NCI-H1694 treated with DMSO at 0.1 percent for 48 hours (cell line): ENCODE results near the gene FAHD1.
"Not testable (repeated sequence)": the region's sequence is repeated elsewhere in the genome, so short reads cannot be mapped to it uniquely, and the experiment has no call there.

ENCODE experiments used
- DNase-seq: peaks from one replicate; lab custom pipeline; 2025; lab: John Stamatoyannopoulos, UW

FAHD1 gene

DNA sequence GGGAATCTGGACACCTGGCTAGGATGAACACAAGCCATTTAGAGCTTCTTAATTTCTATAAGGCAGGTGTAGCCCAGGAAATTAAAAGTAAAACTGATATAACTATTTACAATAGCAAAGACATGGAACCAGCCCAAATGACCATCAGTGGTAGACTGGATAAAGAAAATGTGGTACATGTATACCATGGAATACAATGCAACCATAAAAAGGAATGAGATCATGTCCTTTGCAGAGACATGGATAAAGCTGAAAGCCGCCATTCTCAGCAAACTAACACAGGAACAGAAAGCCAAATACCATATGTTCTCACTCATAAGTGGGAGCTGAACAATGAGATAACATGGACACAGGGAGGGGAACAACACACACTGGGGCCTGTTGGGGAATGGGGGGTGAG lies 19.4 kb downstream of the FAHD1 start:
- no peak for DNase-seq

GRCh38 chr16:1850981-1851380 lies 24.0 kb downstream of the FAHD1 start:
- no peak for DNase-seq

DNA sequence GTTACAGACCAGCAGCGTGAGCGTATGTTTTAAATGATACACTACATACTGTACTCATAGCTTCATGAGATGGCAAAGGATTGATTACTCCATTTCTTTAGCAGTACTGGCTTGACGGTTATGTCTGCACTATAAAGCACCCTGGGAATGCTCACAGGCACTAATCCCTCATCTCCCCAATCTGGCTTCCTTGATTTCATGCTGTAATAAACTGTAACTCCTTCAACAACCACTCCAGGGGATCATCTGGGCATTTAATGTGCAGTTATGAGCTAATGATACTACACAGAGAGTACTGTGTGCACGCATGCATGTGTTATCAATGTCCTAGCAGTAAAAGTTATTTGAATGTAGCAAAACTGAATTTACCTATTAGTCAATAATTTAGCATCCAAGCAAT lies 24.8 kb downstream of the FAHD1 start:
- no peak for DNase-seq

DNA sequence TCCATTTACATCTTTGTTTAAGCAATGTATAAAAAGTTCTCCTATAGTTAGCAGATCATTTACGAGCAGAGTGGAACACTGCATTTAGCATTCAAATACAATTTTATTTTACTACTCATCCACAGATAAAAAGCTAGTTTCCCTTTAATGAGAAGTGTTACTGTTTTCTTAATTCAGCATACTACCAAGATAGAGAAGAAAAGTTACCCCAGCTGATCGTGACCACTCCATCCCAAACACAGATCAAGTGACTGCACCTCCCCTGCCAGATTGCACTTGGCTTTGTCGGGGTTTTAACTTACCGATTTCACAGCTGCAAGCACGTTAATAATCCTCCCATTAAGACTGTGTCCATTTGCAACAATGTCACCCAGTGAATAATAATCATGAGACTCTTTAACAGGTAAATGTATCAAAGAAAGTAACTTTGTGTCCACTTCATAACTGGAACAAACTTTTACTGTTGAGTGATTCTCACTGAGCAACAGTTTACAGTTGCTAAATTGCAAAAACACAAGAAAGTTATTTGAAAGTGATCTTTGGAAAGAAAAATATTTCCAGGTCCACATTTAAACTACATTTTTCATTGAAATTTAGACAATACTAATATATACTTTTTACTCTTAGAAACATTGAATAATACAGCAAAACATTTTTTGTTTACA lies 30.6 kb downstream of the FAHD1 start:
- no peak for DNase-seq

- no peak for DNase-seq
Measured at GRCh38 chr16:1858189-1858865, 31.3 kb downstream of the FAHD1 start.

- no peak for DNase-seq
Measured at GRCh38 chr16:1859650-1860049, 32.6 kb downstream of the FAHD1 start.

GRCh38 chr16:1861730-1862129 lies 34.7 kb downstream of the FAHD1 start:
- DNase-seq, result no peak

- no peak for DNase-seq
Measured at GRCh38 chr16:1862394-1862793, 35.4 kb downstream of the FAHD1 start.

- peak; percentile 43 for DNase-seq
Measured at GRCh38 chr16:1863681-1864460, 36.9 kb downstream of the FAHD1 start.

DNA sequence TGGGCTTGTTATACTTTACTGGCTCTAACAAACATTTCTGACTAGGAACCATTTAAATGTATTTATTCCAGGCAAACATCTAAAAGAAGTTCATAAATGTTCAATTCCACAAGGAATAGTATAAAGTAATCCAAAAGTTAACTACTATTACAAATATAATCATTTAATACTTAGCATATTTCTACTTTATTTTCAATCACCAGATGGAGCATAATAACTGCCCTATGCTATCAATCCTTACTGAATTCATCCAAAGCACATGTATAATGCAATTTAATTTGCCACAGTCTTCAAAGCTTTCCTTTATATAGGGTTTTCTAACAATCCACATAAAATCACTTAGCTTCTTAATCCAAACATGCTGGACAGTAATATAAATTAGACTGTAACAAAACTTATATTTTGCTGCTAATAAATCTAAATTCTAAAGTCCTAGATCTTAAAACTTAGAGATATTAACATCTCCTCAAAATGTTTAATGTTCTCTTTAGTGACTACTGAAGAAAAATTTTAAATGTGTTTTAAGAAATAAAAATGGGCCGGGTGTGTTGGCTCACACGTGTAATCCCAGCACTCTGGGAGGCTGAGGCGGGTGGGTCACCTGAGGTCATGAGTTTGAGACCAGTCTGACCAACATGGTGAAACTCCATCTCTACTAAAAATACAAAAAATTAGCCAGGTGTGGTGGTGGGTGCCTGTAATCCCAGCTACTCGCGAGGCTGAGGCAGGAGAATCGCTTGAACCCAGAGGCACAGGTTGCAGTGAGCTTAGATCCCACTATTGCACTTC lies 39.1 kb downstream of the FAHD1 start:
- no peak for DNase-seq

- DNase-seq, result no peak
Measured at GRCh38 chr16:1870365-1871082, 43.5 kb downstream of the FAHD1 start.

GRCh38 chr16:1871974-1872635 lies 45.1 kb downstream of the FAHD1 start, which contains the start of gene MEIOB:
Gene MEIOB, minus strand, starts transcription at chr16:1872164. Its CDS starts 3,989 bp downstream, at chr16:1868175.
- DNase-seq, result no peak

DNA sequence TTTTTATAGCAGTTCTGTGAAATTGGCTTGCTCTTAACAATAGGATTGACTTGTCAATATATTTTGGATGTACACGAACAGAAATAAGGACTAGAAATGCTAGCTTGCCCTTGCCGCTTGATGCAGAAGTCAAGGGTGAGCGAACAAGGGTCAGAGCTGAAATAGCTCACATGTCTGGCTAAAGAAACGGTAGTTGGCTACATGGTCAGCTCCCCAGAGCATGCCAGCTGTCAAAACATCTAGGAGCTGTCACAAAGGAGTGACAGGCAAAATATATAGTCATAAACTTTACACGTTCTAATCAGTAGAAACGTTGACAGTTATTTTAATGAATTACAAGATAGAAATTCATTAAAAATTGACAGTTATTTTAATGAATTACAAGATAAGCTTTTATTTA lies 47.8 kb downstream of the FAHD1 start:
- DNase-seq, result no peak

GRCh38 chr16:1876066-1876465 lies 49.1 kb downstream of the FAHD1 start:
- not testable (repeated sequence) for DNase-seq

DNA sequence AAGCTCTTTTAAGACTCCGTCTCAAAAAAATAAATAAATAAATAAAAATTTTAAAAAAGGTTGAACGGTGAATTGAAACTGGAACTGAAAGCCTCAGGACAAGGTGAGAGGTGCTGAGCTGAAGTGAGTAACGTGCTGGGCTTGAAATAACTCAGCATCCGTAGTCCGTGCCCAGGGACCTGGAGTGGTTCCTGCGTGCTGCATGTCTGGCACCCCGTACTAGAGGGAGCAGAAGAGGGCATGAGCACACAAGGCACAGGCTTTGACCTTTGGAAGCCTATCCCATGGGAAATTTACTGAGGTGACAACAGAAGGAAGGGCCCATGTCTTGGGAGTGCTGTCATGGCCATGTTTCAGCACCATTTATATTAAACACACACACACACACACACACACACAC lies 49.5 kb downstream of the FAHD1 start:
- no peak for DNase-seq

GRCh38 chr16:1877089-1877488 lies 50.1 kb downstream of the FAHD1 start:
- DNase-seq, result no peak

DNA sequence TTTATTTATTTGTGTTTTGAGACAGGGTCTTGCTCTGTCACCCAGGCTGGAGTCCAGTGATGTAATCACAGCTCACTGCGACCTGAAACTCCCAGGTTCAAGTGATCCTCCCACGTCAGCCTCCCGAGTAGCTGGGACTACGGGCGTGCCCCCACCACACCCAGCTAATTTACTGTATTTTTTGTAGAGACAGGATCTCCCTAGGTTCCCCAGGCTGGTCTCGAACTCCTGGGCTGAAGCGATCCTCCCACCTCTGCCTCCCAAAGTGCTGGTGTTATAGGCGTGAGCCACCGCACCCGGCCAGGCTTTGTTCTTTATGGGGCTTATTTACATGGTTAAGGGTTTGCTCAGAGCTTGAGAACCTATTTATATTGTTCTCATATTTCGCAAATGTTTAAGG lies 50.8 kb downstream of the FAHD1 start:
- DNase-seq, result no peak

- DNase-seq, result no peak
Measured at GRCh38 chr16:1878256-1878655, 51.2 kb downstream of the FAHD1 start.
